ENCODE results near the gene ZBTB20. TPM values are rescaled to one million over a fixed set of nuclear protein-coding genes. Genes with fewer than 3 reads are reported as not detected.

ZBTB20 gene
- total and polyA plus RNA-seq, 4 donors: 0.74 to 77.1 (median 27.9) TPM

- no peak overlapping the region for H3K4me3 ChIP-seq
- TF ChIP-seq CTCF (IDR thresholded peaks at IDR 0.05; ENCODE audit: control extremely low read depth, extremely low read depth): no peak
- H3K36me3 ChIP-seq (ENCODE audit: control insufficient read depth in 4 of 4, insufficient read depth in 4 of 4, low read length in 4 of 4): no peaks in the 10 kb centered on the region
- H3K4me1 ChIP-seq (ENCODE audit: control insufficient read depth in 5 of 5, insufficient read depth in 5 of 5, low read length in 5 of 5): peaks cover 0 to 31% (median 0%) of the 10 kb centered on the region in 5 donors
- 96 to 100% methylated on average over 1 of the region's 1 CpG for WGBS, 2 donors
- no peak overlapping the region for H3K9ac ChIP-seq (ENCODE audit: insufficient read depth in 1 of 2, low read length in 2 of 2)
- ATAC-seq (ENCODE audit: insufficient read depth, low FRiP score): no peak
- no peaks in the 10 kb centered on the region for H3K9me3 ChIP-seq (ENCODE audit: control insufficient read depth in 4 of 4, insufficient read depth in 3 of 4, low read length in 3 of 4)
- no peaks in the 10 kb centered on the region for H3K27me3 ChIP-seq (ENCODE audit: control insufficient read depth in 3 of 3, insufficient read depth in 3 of 3, low read length in 2 of 3)
- no peak for DNase-seq
- no peak overlapping the region for H3K27ac ChIP-seq (ENCODE audit: low read depth in 1 of 2, low read length in 1 of 2)
These were observed 707.8 kb downstream of the ZBTB20 start for GRCh38 chr3:114439284-114439683.

GRCh38 chr3:114437897-114438296 is 709.2 kb downstream of the ZBTB20 start:
- ATAC-seq (ENCODE audit: insufficient read depth, low FRiP score): no peak
- H3K9ac ChIP-seq (ENCODE audit: insufficient read depth in 1 of 2, low read length in 2 of 2): no peak overlapping the region

GRCh38 chr3:114436182-114436581 is 710.9 kb downstream of the ZBTB20 start:
- no peak for DNase-seq
- H3K9ac ChIP-seq (ENCODE audit: insufficient read depth in 1 of 2, low read length in 2 of 2): no peak overlapping the region
- H3K36me3 ChIP-seq (ENCODE audit: control insufficient read depth in 4 of 4, insufficient read depth in 4 of 4, low read length in 4 of 4): peaks cover 0 to 2% (median 0%) of the 10 kb centered on the region in 4 donors
- TF ChIP-seq CTCF (IDR thresholded peaks at IDR 0.05; ENCODE audit: control extremely low read depth, extremely low read depth): no peak
- no peak for ATAC-seq (ENCODE audit: insufficient read depth, low FRiP score)
- H3K27ac ChIP-seq (ENCODE audit: low read depth in 1 of 2, low read length in 1 of 2): no peak overlapping the region
- H3K4me1 ChIP-seq (ENCODE audit: control insufficient read depth in 5 of 5, insufficient read depth in 5 of 5, low read length in 5 of 5): peaks cover 0 to 23% (median 0%) of the 10 kb centered on the region in 5 donors
- no peaks in the 10 kb centered on the region for H3K27me3 ChIP-seq (ENCODE audit: control insufficient read depth in 3 of 3, insufficient read depth in 3 of 3, low read length in 2 of 3)
- H3K4me3 ChIP-seq: no peak overlapping the region
- 74 to 98% methylated on average over 2 of the region's 2 CpGs for WGBS, 2 donors
- no peaks in the 10 kb centered on the region for H3K9me3 ChIP-seq (ENCODE audit: control insufficient read depth in 4 of 4, insufficient read depth in 3 of 4, low read length in 3 of 4)

More at GRCh38 chr3:114437897-114438296, 709.2 kb downstream of the ZBTB20 start:
- H3K4me3 ChIP-seq: no peak overlapping the region
- no peaks in the 10 kb centered on the region for H3K9me3 ChIP-seq (ENCODE audit: control insufficient read depth in 4 of 4, insufficient read depth in 3 of 4, low read length in 3 of 4)
- no peak overlapping the region for H3K27ac ChIP-seq (ENCODE audit: low read depth in 1 of 2, low read length in 1 of 2)
- no peak for TF ChIP-seq CTCF (IDR thresholded peaks at IDR 0.05; ENCODE audit: control extremely low read depth, extremely low read depth)
- H3K27me3 ChIP-seq (ENCODE audit: control insufficient read depth in 3 of 3, insufficient read depth in 3 of 3, low read length in 2 of 3): no peaks in the 10 kb centered on the region
- H3K4me1 ChIP-seq (ENCODE audit: control insufficient read depth in 5 of 5, insufficient read depth in 5 of 5, low read length in 5 of 5): peaks cover 0 to 31% (median 0%) of the 10 kb centered on the region in 5 donors
- no peak for DNase-seq
- peaks cover 0 to 2% (median 0%) of the 10 kb centered on the region in 4 donors for H3K36me3 ChIP-seq (ENCODE audit: control insufficient read depth in 4 of 4, insufficient read depth in 4 of 4, low read length in 4 of 4)
- 95 to 100% methylated on average over 2 of the region's 2 CpGs for WGBS, 2 donors
